Tibial nerve (tissue), 4 donors: ENCODE results near the gene RNF227. TPM values are rescaled to one million over a fixed set of nuclear protein-coding genes. Genes with fewer than 3 reads are reported as not detected.

Source experiments
- DNase-seq, 2 donors: peaks; one replicate each; pipeline ENCODE4 v3.0.0-alpha.2; 2019; ENCODE audit warnings: low spot score in 2 of 2
- H3K27ac ChIP-seq, 4 donors: fragments of 200-600 bp; sonication (generic) in 3 of 4; one replicate each; pipeline ENCODE4 v1.5.1; 2017 to 2019; ENCODE audit warnings: mild to moderate bottlenecking in 1 of 4
- H3K27me3 ChIP-seq, 2 donors: fragments of 200-600 bp; sonication (generic) in 1 of 2; one replicate each; pipeline versions ENCODE4 v1.5.1 to v1.6.0; 2017 to 2019
- H3K36me3 ChIP-seq, 3 donors: fragments of 200-600 bp; sonication (generic); one replicate each; pipeline ENCODE4 v1.5.1; 2018 to 2019
- H3K4me1 ChIP-seq, 4 donors: fragments of 200-600 bp; sonication (generic) in 3 of 4; one replicate each; pipeline ENCODE4 v1.5.1; 2017 to 2019
- H3K4me3 ChIP-seq, 4 donors: fragments of 200-600 bp; sonication (generic) in 3 of 4; one replicate each; pipeline ENCODE4 v1.5.1; 2017 to 2019; ENCODE audit warnings: mild to moderate bottlenecking in 1 of 4, moderate library complexity in 1 of 4
- H3K9me3 ChIP-seq, 4 donors: fragments of 200-600 bp; sonication (generic) in 3 of 4; one replicate each; pipeline ENCODE4 v1.5.1; 2017 to 2019
- CTCF ChIP-seq, 5 experiments: fragments of 200-600 bp in 3 of 5; fragments of 450-650 bp in 2 of 5; sonication (generic) in 3 of 5; IDR thresholded peaks; one replicate each; pipeline ENCODE4 v1.5.1; 2016 to 2019; ENCODE audit warnings: antibody characterized with exemption in 5 of 5, mild to moderate bottlenecking in 3 of 5, moderate library complexity in 2 of 5
- EP300 ChIP-seq, 2 donors: sonication (generic); formaldehyde crosslinking; IDR thresholded peaks; one replicate each; pipeline ENCODE4 v1.6.1; 2017; ENCODE audit warnings: antibody characterized with exemption in 2 of 2, mild to moderate bottlenecking in 1 of 2
- POLR2A ChIP-seq, 2 donors: fragments of 450-650 bp; IDR thresholded peaks; one replicate each; pipeline ENCODE4 v1.6.1; 2017; ENCODE audit warnings: antibody characterized with exemption in 2 of 2, mild to moderate bottlenecking in 2 of 2, moderate library complexity in 2 of 2
- WGBS, 2 donors: methylation state at CpG; one replicate each; pipeline ENCODE4 v1.1.5; 2018; 5-methylcytosine and 5-hydroxymethylcytosine counted together
- total RNA-seq, 4 donors: library from RNA; depleted of rRNA; stranded (reverse); fragments of >200 nt; gene quantifications; one replicate each; pipeline ENCODE4 v1.1.0, GENCODE V29; 2016

Gene RNF227
- total RNA-seq, 4 donors from 2014 or later: 2.6 to 41.2 (median 3.8) TPM

GRCh38 chr17:7889166-7889955, 26.7 kb downstream of the RNF227 start:
- Histone ChIP-seq H3K9me3 (no peaks in the 10 kb centered on the region), H3K4me1 (peaks cover 0 to 47% (median 37%) of the 10 kb centered on the region in 4 donors), H3K36me3 (peaks cover 0 to 31% (median 0%) of the 10 kb centered on the region in 3 donors), H3K27me3 (no peaks in the 10 kb centered on the region), H3K27ac (peak overlapping the region; percentile 79 to 97 (median 94)), H3K4me3 (peak overlapping the region in 1 of 4 donors; percentile 7)
- TF ChIP-seq EP300 (IDR thresholded peaks at IDR 0.05) (peak; percentile 35 to 93), CTCF (IDR thresholded peaks at IDR 0.05) (peak in 4 of 5 experiments; percentile 54 to 83 (median 68)), POLR2A (IDR thresholded peaks at IDR 0.05) (peak in 1 of 2 donors; percentile 27)
- peak; percentile 90 to 96 for DNase-seq
- WGBS, 2 donors: 10 to 11% methylated on average over 11 of the region's 11 CpGs

- Histone ChIP-seq H3K36me3 (peaks cover 0 to 21% (median 0%) of the 10 kb centered on the region in 3 donors), H3K4me1 (peaks cover 0 to 56% (median 42%) of the 10 kb centered on the region in 4 donors), H3K27me3 (no peaks in the 10 kb centered on the region), H3K27ac (peak within 1 kb of the TSS; percentile 79 to 97 (median 94)), H3K4me3 (peak within 1 kb of the TSS; percentile 20 to 89 (median 80)), H3K9me3 (no peaks in the 10 kb centered on the region)
- DNase-seq: no peak
- 34 to 40% methylated on average over 17 to 18 of the region's 18 CpGs for WGBS, 2 donors
- TF ChIP-seq CTCF (IDR thresholded peaks at IDR 0.05) (no peak), POLR2A (IDR thresholded peaks at IDR 0.05) (no peak), EP300 (IDR thresholded peaks at IDR 0.05) (no peak)
Observed at GRCh38 chr17:7888184-7888920, 27.7 kb downstream of the RNF227 start, which contains the start of gene CHD3. TSS of gene CHD3 (plus strand) at chr17:7888789. CDS start at chr17:7889001, 212 bp downstream.

DNA sequence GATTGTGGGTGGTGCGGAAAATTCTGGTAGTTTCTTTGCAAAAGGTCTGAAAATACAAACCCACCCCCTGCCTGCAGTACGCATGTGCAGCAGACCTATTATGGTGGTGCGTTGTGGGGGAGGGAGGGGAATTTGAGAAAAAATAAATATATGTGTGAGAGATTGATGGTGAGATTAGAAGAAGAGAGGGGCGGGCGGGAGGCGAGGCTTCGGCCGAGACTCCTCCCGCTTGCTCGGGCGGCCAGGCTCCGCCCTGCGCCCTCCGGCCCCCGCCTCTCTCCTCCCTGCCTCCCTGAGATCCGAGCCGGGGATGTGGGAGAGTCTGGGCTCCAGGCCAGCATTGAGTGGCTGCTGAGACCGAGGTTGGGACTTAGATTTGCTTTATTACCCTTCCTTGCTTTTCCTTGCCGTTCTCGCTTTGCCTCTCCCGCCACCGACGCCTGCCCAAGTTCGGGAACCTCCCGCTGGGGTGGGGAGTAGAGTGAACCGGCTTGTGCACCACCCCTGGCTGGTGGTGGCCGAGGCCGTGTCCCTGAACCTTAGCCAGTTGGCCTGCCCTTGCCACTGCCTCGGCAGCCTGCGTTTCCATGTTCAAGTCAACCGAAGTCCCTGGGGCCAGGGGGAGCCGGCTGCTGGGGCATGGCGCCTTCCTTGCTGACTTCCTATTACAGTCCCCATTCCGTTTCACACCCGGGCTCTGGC, 28.5 kb downstream of the RNF227 start:
- TF ChIP-seq EP300 (IDR thresholded peaks at IDR 0.05) (peak; percentile 44 to 79), CTCF (IDR thresholded peaks at IDR 0.05) (peak in 1 of 5 experiments; percentile 25), POLR2A (IDR thresholded peaks at IDR 0.05) (peak in 1 of 2 donors; percentile 59)
- no peaks in the 10 kb centered on the region for H3K27me3 ChIP-seq
- H3K9me3 ChIP-seq: no peaks in the 10 kb centered on the region
- H3K27ac ChIP-seq: peak overlapping the region; percentile 79 to 97 (median 94)
- H3K4me1 ChIP-seq: peaks cover 0 to 63% (median 46%) of the 10 kb centered on the region in 4 donors
- WGBS, 2 donors: 1% methylated on average over 35 of the region's 35 CpGs
- peak overlapping the region; percentile 47 to 89 (median 80) for H3K4me3 ChIP-seq
- peaks cover 0 to 18% (median 0%) of the 10 kb centered on the region in 3 donors for H3K36me3 ChIP-seq
- DNase-seq: peak; percentile 86 to 89

GRCh38 chr17:7887038-7887481, 29.0 kb downstream of the RNF227 start:
- Histone ChIP-seq H3K27ac (peak overlapping the region; percentile 79 to 97 (median 94)), H3K36me3 (peaks cover 0 to 16% (median 0%) of the 10 kb centered on the region in 3 donors), H3K4me3 (peak overlapping the region; percentile 47 to 89 (median 80)), H3K9me3 (no peaks in the 10 kb centered on the region), H3K4me1 (peaks cover 0 to 69% (median 47%) of the 10 kb centered on the region in 4 donors), H3K27me3 (no peaks in the 10 kb centered on the region)
- TF ChIP-seq CTCF (IDR thresholded peaks at IDR 0.05) (no peak), EP300 (IDR thresholded peaks at IDR 0.05) (no peak), POLR2A (IDR thresholded peaks at IDR 0.05) (no peak)
- no peak for DNase-seq
- 2 to 3% methylated on average over 8 of the region's 8 CpGs for WGBS, 2 donors
